ENCODE measurements around the gene CUBN. TPM values are rescaled to one million over a fixed set of nuclear protein-coding genes. Genes with fewer than 3 reads are reported as not detected.

The CUBN gene
- total RNA-seq, 1 experiment from 2014 or later: 0.80 TPM

DNA sequence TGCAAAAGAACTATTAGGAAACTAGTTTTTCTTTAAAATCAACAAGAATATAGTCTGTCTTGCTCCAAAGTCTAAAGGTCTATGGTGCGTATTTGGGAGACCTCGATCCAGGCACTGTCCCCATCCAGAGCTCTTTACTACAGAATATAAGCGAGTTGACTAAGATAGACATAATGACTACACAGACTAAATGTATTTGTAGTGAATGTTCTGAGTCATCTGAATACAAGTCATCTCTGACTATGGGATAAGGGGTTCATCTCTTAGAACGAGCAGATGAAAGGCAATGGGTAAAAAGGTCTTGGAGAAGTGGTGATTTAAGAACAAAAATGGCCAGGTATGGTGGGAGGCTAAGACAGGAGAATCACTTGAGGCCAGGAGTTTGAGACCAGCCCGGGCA lies 176.3 kb downstream of the CUBN start:
- ChIA-PET POLR2A (ENCODE audit: unreplicated experiment) (no interaction called here), CTCF (no interaction called here)
- Histone ChIP-seq H3K4me1 (ENCODE audit: insufficient read depth, low read length) (peaks cover 5% of the 10 kb centered on the region; the same call in 1 of the 2 replicates), H3K36me3 (ENCODE audit: low read depth, low read length) (no peaks in the 10 kb centered on the region), H3F3A (ENCODE audit: low read length, unreplicated experiment) (no peaks in the 10 kb centered on the region), H4K20me1 (ENCODE audit: low read length) (no peaks in the 10 kb centered on the region), H3K9me2 (replicated peaks; ENCODE audit: low read length) (no peaks in the 10 kb centered on the region), H3K4me2 (ENCODE audit: low read length) (no peak overlapping the region), H3K79me2 (ENCODE audit: low read length) (no peaks in the 10 kb centered on the region), H3K9ac (ENCODE audit: low read length) (no peak overlapping the region), H3K27ac (ENCODE audit: low read length) (no peak overlapping the region), H3K9me3 (ENCODE audit: low read length) (no peaks in the 10 kb centered on the region), H2AFZ (ENCODE audit: low read length) (no peak overlapping the region), H3K4me3 (ENCODE audit: low read length) (no peak overlapping the region), H3K27me3 (ENCODE audit: low read length) (no peaks in the 10 kb centered on the region)
- TF ChIP-seq, protein P1, sequence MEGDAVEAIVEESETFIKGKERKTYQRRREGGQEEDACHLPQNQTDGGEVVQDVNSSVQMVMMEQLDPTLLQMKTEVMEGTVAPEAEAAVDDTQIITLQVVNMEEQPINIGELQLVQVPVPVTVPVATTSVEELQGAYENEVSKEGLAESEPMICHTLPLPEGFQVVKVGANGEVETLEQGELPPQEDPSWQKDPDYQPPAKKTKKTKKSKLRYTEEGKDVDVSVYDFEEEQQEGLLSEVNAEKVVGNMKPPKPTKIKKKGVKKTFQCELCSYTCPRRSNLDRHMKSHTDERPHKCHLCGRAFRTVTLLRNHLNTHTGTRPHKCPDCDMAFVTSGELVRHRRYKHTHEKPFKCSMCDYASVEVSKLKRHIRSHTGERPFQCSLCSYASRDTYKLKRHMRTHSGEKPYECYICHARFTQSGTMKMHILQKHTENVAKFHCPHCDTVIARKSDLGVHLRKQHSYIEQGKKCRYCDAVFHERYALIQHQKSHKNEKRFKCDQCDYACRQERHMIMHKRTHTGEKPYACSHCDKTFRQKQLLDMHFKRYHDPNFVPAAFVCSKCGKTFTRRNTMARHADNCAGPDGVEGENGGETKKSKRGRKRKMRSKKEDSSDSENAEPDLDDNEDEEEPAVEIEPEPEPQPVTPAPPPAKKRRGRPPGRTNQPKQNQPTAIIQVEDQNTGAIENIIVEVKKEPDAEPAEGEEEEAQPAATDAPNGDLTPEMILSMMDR (conservative IDR thresholded peaks at IDR 0.05; ENCODE audit: low read depth, low read length): no peak
- TF ChIP-seq EZH2phosphoT487 (IDR thresholded peaks at IDR 0.05; ENCODE audit: borderline replicate concordance, low read length) (no peak), EZH2 (IDR thresholded peaks at IDR 0.05; ENCODE audit: low read length, unreplicated experiment) (no peak)
- intact Hi-C loops (cut with micrococcal nuclease): no loop called here
- no peak for DNase-seq
- BruUV-seq (replicated peaks): no TSS peak
- peak; percentile 13; the same call in 1 of the 2 replicates for ATAC-seq

DNA sequence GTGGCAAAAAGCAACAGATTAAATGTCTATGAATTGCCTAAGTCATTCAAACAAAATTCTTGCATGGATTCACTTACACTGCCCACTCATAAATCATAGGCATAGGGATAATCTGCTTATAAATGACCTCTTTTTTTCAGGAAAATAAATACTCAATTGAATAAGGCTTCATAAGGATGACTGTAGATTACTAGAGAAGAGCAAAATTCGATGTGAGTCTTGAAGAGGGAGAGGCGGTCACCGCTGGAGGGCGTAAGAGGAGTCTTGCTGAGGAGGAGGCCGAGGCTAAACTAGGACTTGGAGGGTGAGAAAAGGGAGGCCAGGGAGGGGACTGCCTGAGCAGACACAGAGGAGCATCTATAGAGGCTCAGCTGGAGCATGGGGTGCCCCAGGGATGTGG lies 177.0 kb downstream of the CUBN start:
- H3K4me1 ChIP-seq (ENCODE audit: insufficient read depth, low read length): peaks cover 5% of the 10 kb centered on the region; the same call in 1 of the 2 replicates
- no peaks in the 10 kb centered on the region for H3K36me3 ChIP-seq (ENCODE audit: low read depth, low read length)
- H3K79me2 ChIP-seq (ENCODE audit: low read length): no peaks in the 10 kb centered on the region
- no peaks in the 10 kb centered on the region for H4K20me1 ChIP-seq (ENCODE audit: low read length)
- ATAC-seq: no peak
- TF ChIP-seq EZH2phosphoT487 (IDR thresholded peaks at IDR 0.05; ENCODE audit: borderline replicate concordance, low read length) (no peak), EZH2 (IDR thresholded peaks at IDR 0.05; ENCODE audit: low read length, unreplicated experiment) (no peak)
- TF ChIP-seq, protein P1 (conservative IDR thresholded peaks at IDR 0.05; ENCODE audit: low read depth, low read length): no peak
- no peak overlapping the region for H3K9ac ChIP-seq (ENCODE audit: low read length)
- H3K27ac ChIP-seq (ENCODE audit: low read length): no peak overlapping the region
- ChIA-PET CTCF (no interaction called here), POLR2A (ENCODE audit: unreplicated experiment) (no interaction called here)
- BruUV-seq (replicated peaks): no TSS peak
- intact Hi-C loops (cut with micrococcal nuclease): no loop called here
- no peaks in the 10 kb centered on the region for H3K9me2 ChIP-seq (replicated peaks; ENCODE audit: low read length)
- no peak overlapping the region for H3K4me2 ChIP-seq (ENCODE audit: low read length)
- no peak overlapping the region for H3K4me3 ChIP-seq (ENCODE audit: low read length)
- DNase-seq: no peak
- H3K27me3 ChIP-seq (ENCODE audit: low read length): no peaks in the 10 kb centered on the region
- no peak overlapping the region for H2AFZ ChIP-seq (ENCODE audit: low read length)
- H3F3A ChIP-seq (ENCODE audit: low read length, unreplicated experiment): no peaks in the 10 kb centered on the region
- H3K9me3 ChIP-seq (ENCODE audit: low read length): no peaks in the 10 kb centered on the region

DNA sequence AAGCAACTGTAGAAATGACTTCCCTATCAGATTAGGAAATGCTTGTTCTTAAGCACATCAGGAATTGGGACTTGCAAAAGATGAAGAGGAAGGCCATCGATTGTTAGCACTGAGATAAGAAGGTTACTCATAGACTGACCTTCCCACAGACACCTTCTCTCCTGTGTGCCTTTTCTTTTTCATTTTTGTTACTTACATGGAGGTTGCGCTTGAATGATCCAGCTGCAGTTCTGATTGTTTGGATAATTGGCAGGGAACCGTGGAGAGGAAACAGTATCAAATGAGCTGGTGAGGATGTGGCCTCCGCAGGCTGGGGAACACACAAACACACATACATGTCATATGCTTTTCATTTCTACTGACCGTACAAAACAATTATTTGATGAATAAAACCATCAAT lies 177.5 kb downstream of the CUBN start:
- no peak for ATAC-seq
- intact Hi-C loops (cut with micrococcal nuclease): no loop called here
- Histone ChIP-seq H3K27me3 (ENCODE audit: low read length) (no peaks in the 10 kb centered on the region), H3K4me3 (ENCODE audit: low read length) (no peak overlapping the region), H3K36me3 (ENCODE audit: low read depth, low read length) (no peaks in the 10 kb centered on the region), H3K9me3 (ENCODE audit: low read length) (no peaks in the 10 kb centered on the region), H4K20me1 (ENCODE audit: low read length) (no peaks in the 10 kb centered on the region), H3K27ac (ENCODE audit: low read length) (no peak overlapping the region), H3K79me2 (ENCODE audit: low read length) (no peaks in the 10 kb centered on the region), H2AFZ (ENCODE audit: low read length) (no peak overlapping the region), H3F3A (ENCODE audit: low read length, unreplicated experiment) (no peaks in the 10 kb centered on the region), H3K4me1 (ENCODE audit: insufficient read depth, low read length) (peaks cover 5% of the 10 kb centered on the region; the same call in 1 of the 2 replicates), H3K4me2 (ENCODE audit: low read length) (no peak overlapping the region), H3K9me2 (replicated peaks; ENCODE audit: low read length) (no peaks in the 10 kb centered on the region), H3K9ac (ENCODE audit: low read length) (no peak overlapping the region)
- POLR2A ChIA-PET (ENCODE audit: unreplicated experiment): no interaction called here
- no peak for DNase-seq
- TF ChIP-seq, protein P1 (conservative IDR thresholded peaks at IDR 0.05; ENCODE audit: low read depth, low read length): no peak
- no peak for TF ChIP-seq EZH2 (IDR thresholded peaks at IDR 0.05; ENCODE audit: low read length, unreplicated experiment)
- TF ChIP-seq EZH2phosphoT487 (IDR thresholded peaks at IDR 0.05; ENCODE audit: borderline replicate concordance, low read length): no peak
- CTCF ChIA-PET: no interaction called here
- no TSS peak for BruUV-seq (replicated peaks)
